Measurements from ENCODE around the gene DES. TPM values are rescaled to one million over a fixed set of nuclear protein-coding genes. Genes with fewer than 3 reads are reported as not detected.
"Not testable (repeated sequence)": the region's sequence is repeated elsewhere in the genome, so short reads cannot be mapped to it uniquely, and the experiment has no call there.

The DES gene
- total RNA-seq, 2 donors from 2014 or later, result not detected

GRCh38 chr2:219404291-219404910 is 13.8 kb upstream of the DES start:
- Mint-ChIP-seq H3K9me3 (no peaks in the 10 kb centered on the region), H3K27ac (no peak overlapping the region), H3K4me1 (ENCODE audit: low read depth in 2 of 2) (peaks cover 0 to 7% of the 10 kb centered on the region in 2 donors), H3K4me3 (no peak overlapping the region), H3K27me3 (peaks cover 0 to 7% of the 10 kb centered on the region in 2 donors), H3K36me3 (no peaks in the 10 kb centered on the region)
- no peak for ATAC-seq
- DNase-seq (ENCODE audit: low spot score), result no peak

GRCh38 chr2:219404954-219405353 is 13.2 kb upstream of the DES start:
- no peak for DNase-seq (ENCODE audit: low spot score)
- H3K4me3 Mint-ChIP-seq, result no peak overlapping the region
- no peaks in the 10 kb centered on the region for H3K36me3 Mint-ChIP-seq
- H3K4me1 Mint-ChIP-seq (ENCODE audit: low read depth in 2 of 2), result peaks cover 0 to 7% of the 10 kb centered on the region in 2 donors
- H3K27me3 Mint-ChIP-seq, result peaks cover 0 to 7% of the 10 kb centered on the region in 2 donors
- no peak for ATAC-seq
- no peak overlapping the region for H3K27ac Mint-ChIP-seq
- H3K9me3 Mint-ChIP-seq, result no peaks in the 10 kb centered on the region

- no peaks in the 10 kb centered on the region for H3K36me3 Mint-ChIP-seq
- ATAC-seq (no peak), DNase-seq (ENCODE audit: low spot score) (no peak)
- H3K27me3 Mint-ChIP-seq, result peaks cover 0 to 7% of the 10 kb centered on the region in 2 donors
- peaks cover 0 to 7% of the 10 kb centered on the region in 2 donors for H3K4me1 Mint-ChIP-seq (ENCODE audit: low read depth in 2 of 2)
- H3K9me3 Mint-ChIP-seq, result no peaks in the 10 kb centered on the region
- no peak overlapping the region for H3K27ac Mint-ChIP-seq
- H3K4me3 Mint-ChIP-seq, result no peak overlapping the region
Measured at GRCh38 chr2:219405451-219405850, 12.7 kb upstream of the DES start.

DNA sequence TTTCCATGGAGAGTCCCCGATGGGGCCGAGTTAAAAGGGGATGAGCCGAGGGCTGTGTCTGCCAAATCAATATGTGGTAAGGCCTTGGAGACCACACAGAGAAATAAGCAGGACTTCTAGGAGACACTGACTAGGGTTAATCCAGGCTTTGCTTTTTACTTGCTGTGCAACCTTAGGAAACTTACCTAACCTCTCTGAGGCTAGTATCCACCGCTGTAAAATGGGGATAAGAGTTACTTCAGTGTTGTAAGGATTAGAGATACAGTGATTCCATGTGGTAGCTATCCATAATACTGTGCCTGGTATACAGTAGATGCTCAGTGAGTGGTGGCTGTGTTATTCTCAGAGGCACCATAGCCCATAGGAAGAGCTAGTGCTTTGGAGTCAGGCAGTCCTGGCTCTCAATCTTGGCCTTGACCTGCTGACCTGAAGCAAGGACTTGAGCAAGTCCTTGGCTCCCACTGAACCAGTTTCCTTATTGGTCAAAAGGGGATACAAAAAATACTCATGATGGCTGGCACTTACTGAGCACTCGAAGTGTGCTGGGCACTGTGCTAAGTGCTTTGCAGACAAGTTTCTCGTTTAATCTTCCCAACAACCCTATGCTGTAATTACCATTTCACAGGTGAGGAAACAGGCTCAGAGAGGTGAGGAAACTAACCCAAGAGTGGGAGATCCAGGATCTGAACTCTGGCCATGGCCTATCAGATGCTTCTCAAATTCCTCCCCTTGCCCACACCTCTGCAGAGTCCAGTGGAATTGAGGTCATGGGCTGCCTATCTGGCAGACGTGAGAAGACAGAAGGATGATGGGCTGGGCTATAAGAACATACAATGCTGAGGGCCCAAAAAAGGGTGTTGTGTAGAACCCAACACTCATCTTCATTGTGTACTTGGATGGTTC is 12.0 kb upstream of the DES start:
- H3K27ac Mint-ChIP-seq, result no peak overlapping the region
- H3K4me3 Mint-ChIP-seq, result no peak overlapping the region
- H3K4me1 Mint-ChIP-seq (ENCODE audit: low read depth in 2 of 2), result peaks cover 0 to 7% of the 10 kb centered on the region in 2 donors
- H3K9me3 Mint-ChIP-seq, result no peaks in the 10 kb centered on the region
- ATAC-seq (no peak), DNase-seq (ENCODE audit: low spot score) (no peak)
- no peaks in the 10 kb centered on the region for H3K36me3 Mint-ChIP-seq
- H3K27me3 Mint-ChIP-seq, result peaks cover 0 to 7% of the 10 kb centered on the region in 2 donors

DNA sequence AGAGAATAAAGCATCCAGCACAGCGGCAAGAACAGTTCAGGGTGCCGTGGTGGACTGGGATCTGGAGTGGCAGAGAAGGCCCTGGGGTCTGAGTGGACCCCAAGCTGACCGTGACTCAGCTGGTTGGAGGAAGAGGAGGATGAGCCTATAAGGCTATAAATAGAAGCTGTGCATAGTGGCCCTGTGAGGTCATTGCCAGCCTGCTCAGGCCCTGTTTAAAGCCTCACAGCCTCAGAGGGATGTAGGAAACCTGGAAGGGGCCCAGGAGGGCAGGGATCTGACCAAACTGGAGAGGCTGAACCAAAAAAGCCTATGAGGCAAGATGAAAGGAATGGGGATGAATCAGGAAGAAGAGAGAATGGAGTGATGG is 11.3 kb upstream of the DES start:
- peaks cover 0 to 7% of the 10 kb centered on the region in 2 donors for H3K4me1 Mint-ChIP-seq (ENCODE audit: low read depth in 2 of 2)
- no peak for ATAC-seq
- no peak for DNase-seq (ENCODE audit: low spot score)

DNA sequence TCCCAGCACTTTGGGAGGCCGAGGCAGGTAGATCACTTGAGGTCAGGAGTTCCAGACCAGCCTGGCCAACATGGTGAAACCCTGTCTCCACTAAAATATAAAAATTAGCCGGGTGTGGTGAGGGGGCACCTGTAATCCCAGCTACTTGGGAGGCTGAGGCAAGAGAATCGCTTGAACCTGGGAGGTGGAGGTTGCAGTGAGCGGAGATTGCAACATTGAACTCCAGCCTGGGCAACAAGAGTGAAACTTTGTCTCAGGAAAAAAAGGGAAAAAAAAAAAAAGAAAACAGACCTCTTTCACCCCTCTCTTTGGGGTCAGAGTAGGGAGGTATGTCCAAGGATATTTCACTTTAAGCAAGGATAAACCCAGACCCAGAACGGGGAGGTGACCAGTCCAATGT is 10.8 kb upstream of the DES start:
- H3K4me1 Mint-ChIP-seq (ENCODE audit: low read depth in 2 of 2); ATAC-seq; H3K27ac Mint-ChIP-seq; DNase-seq (ENCODE audit: low spot score); H3K9me3 Mint-ChIP-seq; H3K36me3 Mint-ChIP-seq; H3K4me3 Mint-ChIP-seq; H3K27me3 Mint-ChIP-seq: not testable (repeated sequence)

More for the DNA sequence above, 11.3 kb upstream of the DES start:
- Mint-ChIP-seq H3K36me3 (no peaks in the 10 kb centered on the region), H3K4me3 (no peak overlapping the region), H3K9me3 (no peaks in the 10 kb centered on the region), H3K27me3 (peaks cover 0 to 7% of the 10 kb centered on the region in 2 donors), H3K27ac (no peak overlapping the region)

DNA sequence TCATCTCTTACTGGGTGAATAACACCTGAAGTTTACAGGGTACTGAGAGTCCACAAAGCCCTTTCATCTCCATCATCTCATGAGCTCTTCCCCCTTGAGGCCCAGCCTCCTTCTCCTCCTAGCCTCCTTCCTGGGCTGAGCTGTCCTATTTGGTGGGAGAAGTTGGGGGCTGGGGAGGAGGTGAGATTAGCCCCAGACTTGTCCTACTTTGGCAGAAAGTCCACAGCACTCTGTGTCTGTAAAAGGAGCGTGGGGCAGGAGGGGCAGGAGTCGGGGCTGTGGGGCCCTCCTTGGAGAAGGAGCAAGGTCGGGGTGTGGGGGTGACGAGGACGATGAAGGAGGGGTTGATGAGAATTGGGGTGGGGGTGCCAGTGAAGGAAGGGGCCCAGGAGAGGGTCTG is 10.0 kb upstream of the DES start:
- Mint-ChIP-seq H3K27ac (no peak overlapping the region), H3K27me3 (peaks cover 4 to 13% of the 10 kb centered on the region in 2 donors), H3K36me3 (no peaks in the 10 kb centered on the region), H3K4me1 (ENCODE audit: low read depth in 2 of 2) (peaks cover 0 to 1% of the 10 kb centered on the region in 2 donors), H3K9me3 (no peaks in the 10 kb centered on the region), H3K4me3 (no peak overlapping the region)
- DNase-seq (ENCODE audit: low spot score) (no peak), ATAC-seq (no peak)

GRCh38 chr2:219408631-219409030 is 9.5 kb upstream of the DES start:
- Mint-ChIP-seq H3K4me1 (ENCODE audit: low read depth in 2 of 2) (no peaks in the 10 kb centered on the region), H3K27ac (no peak overlapping the region), H3K4me3 (no peak overlapping the region), H3K36me3 (no peaks in the 10 kb centered on the region), H3K27me3 (peaks cover 6 to 17% of the 10 kb centered on the region in 2 donors), H3K9me3 (no peaks in the 10 kb centered on the region)
- ATAC-seq, result no peak
- DNase-seq (ENCODE audit: low spot score), result no peak

DNA sequence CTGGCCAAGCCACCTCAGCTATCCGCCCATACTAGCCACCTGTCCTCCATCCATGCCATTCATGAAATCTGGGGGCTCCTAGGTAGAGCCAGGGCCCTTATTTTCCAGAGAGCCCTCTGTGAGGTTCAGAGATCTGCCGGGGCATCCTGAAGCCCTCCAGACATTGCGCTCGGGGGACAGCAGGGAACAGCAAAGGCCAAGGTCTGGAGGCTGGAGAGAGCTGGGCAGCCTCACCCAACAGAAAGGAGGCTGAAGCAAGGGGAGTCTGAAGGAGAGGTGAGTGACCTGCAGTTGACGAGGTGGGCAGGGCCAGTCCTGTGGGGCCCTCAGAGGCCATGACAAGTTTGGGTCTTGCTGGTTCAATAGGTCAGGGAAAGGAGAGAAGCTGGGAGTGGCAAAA is 8.6 kb upstream of the DES start:
- Mint-ChIP-seq H3K27me3 (peaks cover 9 to 22% of the 10 kb centered on the region in 2 donors), H3K9me3 (no peaks in the 10 kb centered on the region), H3K27ac (no peak overlapping the region), H3K36me3 (no peaks in the 10 kb centered on the region), H3K4me1 (ENCODE audit: low read depth in 2 of 2) (no peaks in the 10 kb centered on the region), H3K4me3 (no peak overlapping the region)
- DNase-seq (ENCODE audit: low spot score) (no peak), ATAC-seq (no peak)

DNA sequence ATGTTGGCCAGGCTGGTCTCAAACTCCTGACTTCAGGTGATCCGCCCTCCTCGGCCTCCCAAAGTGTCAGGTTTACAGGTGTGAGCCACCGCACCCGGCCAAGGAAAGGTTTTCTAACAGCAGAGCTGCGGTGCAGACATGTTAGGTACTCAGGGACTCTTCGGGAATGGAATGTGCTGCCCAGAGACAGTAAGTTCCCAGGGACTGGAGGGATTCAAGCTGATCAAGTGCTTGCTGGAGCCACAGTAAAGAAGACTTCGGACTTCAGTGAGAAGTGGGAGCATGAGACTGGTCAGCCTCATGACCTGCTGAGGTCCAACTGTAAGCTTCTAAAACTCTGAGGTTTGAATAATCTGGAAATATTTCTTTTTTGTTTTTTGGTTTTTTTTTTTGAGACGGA is 7.8 kb upstream of the DES start:
- Mint-ChIP-seq H3K27me3 (peaks cover 9 to 22% of the 10 kb centered on the region in 2 donors), H3K4me3 (no peak overlapping the region), H3K36me3 (no peaks in the 10 kb centered on the region), H3K4me1 (ENCODE audit: low read depth in 2 of 2) (no peaks in the 10 kb centered on the region), H3K9me3 (no peaks in the 10 kb centered on the region), H3K27ac (no peak overlapping the region)
- DNase-seq (ENCODE audit: low spot score), result no peak
- ATAC-seq, result no peak

DNA sequence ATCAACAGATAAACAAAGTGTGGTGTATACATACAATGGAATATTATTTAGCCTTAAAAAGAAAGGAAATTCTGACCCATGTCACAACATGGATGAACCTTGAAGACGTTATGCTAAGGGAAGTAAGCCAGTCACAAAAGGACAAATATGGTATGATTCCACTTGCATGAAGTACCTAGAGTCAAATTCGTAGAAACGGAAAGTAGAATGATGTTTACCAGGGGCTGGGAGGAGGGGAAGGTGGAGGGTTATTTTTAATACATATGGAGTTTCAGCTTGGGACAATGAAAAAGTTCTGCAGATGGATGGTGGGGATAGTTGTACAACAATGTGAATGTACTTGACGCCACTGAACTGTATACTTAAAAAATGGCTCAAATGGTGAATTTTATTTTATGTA is 3.3 kb upstream of the DES start:
- DNase-seq (ENCODE audit: low spot score) (no peak), ATAC-seq (no peak)
- Mint-ChIP-seq H3K36me3 (no peaks in the 10 kb centered on the region), H3K27me3 (peaks cover 19 to 32% of the 10 kb centered on the region in 2 donors), H3K4me3 (no peak overlapping the region), H3K27ac (no peak overlapping the region), H3K4me1 (ENCODE audit: low read depth in 2 of 2) (peaks cover 0 to 2% of the 10 kb centered on the region in 2 donors), H3K9me3 (no peaks in the 10 kb centered on the region)

- H3K27me3 Mint-ChIP-seq, result peaks cover 23 to 38% of the 10 kb centered on the region in 2 donors
- ATAC-seq, result no peak
Measured at GRCh38 chr2:219415580-219416234, 2.5 kb upstream of the DES start.

DNA sequence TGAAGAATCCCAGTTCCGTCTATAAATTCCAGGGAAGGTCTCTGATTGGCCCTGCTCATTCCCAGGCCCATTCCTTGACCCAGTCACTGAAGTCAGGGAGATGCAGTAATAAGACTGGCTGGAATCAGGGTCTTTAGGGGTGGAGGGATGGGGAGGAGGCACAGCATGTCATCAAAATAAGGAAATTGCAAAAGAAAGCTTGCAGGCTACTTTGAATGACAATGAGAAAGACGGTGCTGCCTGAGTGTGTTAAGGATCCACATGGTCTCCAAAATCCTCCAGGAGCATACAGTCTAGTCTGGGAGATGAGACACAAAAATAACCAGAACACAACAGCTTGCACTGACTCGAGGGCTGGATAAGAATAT is 2.0 kb upstream of the DES start:
- H3K27ac Mint-ChIP-seq, result no peak overlapping the region
- DNase-seq (ENCODE audit: low spot score) (no peak), ATAC-seq (no peak)
- no peaks in the 10 kb centered on the region for H3K9me3 Mint-ChIP-seq
- peaks cover 0 to 2% of the 10 kb centered on the region in 2 donors for H3K4me1 Mint-ChIP-seq (ENCODE audit: low read depth in 2 of 2)
- H3K27me3 Mint-ChIP-seq, result peaks cover 23 to 38% of the 10 kb centered on the region in 2 donors
- H3K36me3 Mint-ChIP-seq, result no peaks in the 10 kb centered on the region
- H3K4me3 Mint-ChIP-seq, result no peak overlapping the region

More at GRCh38 chr2:219415580-219416234, 2.5 kb upstream of the DES start:
- DNase-seq (ENCODE audit: low spot score), result no peak
- Mint-ChIP-seq H3K4me3 (no peak overlapping the region), H3K36me3 (no peaks in the 10 kb centered on the region), H3K9me3 (no peaks in the 10 kb centered on the region), H3K4me1 (ENCODE audit: low read depth in 2 of 2) (peaks cover 0 to 2% of the 10 kb centered on the region in 2 donors), H3K27ac (no peak overlapping the region)

GRCh38 chr2:219416938-219417337 is 1.2 kb upstream of the DES start:
- H3K27me3 Mint-ChIP-seq, result peaks cover 23 to 38% of the 10 kb centered on the region in 2 donors
- no peak for DNase-seq (ENCODE audit: low spot score)
- no peaks in the 10 kb centered on the region for H3K36me3 Mint-ChIP-seq
- ATAC-seq, result peak in 1 of 2 donors; percentile 33
- H3K4me1 Mint-ChIP-seq (ENCODE audit: low read depth in 2 of 2), result peaks cover 0 to 2% of the 10 kb centered on the region in 2 donors
- H3K4me3 Mint-ChIP-seq, result no peak overlapping the region
- no peaks in the 10 kb centered on the region for H3K9me3 Mint-ChIP-seq
- H3K27ac Mint-ChIP-seq, result no peak overlapping the region

All from natural killer cell treated with Interleukin-12 subunit alpha and Interleukin-12 subunit beta and Interleukin-15 and Interleukin-18, amount 100 ng/mL, for 72 hours (primary cell).